22Rv1 (cell line): ENCODE data around the gene PDAP1.

Experiments
- H3K27ac ChIP-seq: fragments of 450-650 bp; 2 replicates; pipeline ENCODE4 v1.5.1; 2017
- CTCF ChIP-seq: fragments of 450-650 bp; IDR thresholded peaks from 2 replicates; pipeline ENCODE4 v1.5.1; 2017; ENCODE audit warnings: mild to moderate bottlenecking
- ZFX ChIP-seq: fragments of 450-650 bp; IDR thresholded peaks from 2 replicates; pipeline ENCODE4 v1.6.1; 2017; ENCODE audit warnings: antibody characterized with exemption, borderline replicate concordance

PDAP1 gene

GRCh38 chr7:99451936-99452335, 43.5 kb upstream of the PDAP1 start:
- TF ChIP-seq ZFX (no peak), CTCF (no peak)

DNA sequence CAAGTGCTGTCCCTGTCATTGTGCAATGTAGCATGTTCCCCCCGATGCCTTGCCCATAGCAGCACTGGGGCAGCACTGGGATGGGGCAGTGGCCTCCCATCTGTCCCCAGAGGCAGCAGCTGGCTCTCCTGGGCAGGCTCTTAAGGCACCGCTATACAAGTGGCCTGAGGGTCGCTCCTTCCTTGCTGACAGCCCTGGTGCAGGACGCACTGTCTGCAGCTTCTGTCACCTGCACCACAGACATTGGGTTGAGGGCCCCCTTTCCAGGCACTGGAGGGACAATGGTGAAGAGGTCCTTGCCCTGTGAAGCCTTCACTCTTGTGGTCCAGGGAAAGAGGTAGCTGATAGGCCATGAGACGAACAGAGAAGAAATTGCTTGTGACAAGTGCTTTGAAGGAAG, 40.9 kb upstream of the PDAP1 start:
- TF ChIP-seq CTCF (no peak), ZFX (no peak)
- no peak overlapping the region; the same call in 1 of the 2 replicates for H3K27ac ChIP-seq

More at GRCh38 chr7:99451936-99452335, 43.5 kb upstream of the PDAP1 start:
- H3K27ac ChIP-seq: peak overlapping the region; percentile 98

DNA sequence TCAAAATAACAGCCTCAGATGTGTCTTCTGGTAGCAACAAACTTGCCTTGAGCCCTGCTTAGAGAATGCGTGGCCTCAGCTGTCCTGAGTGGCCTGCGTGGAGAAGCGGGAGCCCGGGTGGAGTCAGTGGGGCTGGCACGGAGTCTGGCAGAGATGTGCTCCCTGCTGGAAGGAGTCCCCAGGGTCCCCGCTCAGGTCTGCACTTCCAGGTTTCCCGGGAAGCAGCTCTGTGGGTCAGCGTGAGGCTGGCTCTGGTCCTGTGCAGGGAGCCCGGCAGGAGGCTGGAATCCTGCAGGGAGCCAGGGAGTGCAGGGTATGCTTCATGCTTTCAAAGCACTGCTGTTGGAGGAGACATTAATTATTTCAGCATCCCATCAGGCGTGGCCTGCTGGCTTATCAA, 40.5 kb upstream of the PDAP1 start:
- H3K27ac ChIP-seq: no peak overlapping the region
- TF ChIP-seq ZFX: no peak
- no peak for TF ChIP-seq CTCF

GRCh38 chr7:99447943-99448342, 39.5 kb upstream of the PDAP1 start:
- TF ChIP-seq ZFX (no peak), CTCF (peak; percentile 75)
- H3K27ac ChIP-seq: no peak overlapping the region

- H3K27ac ChIP-seq: peak overlapping the region; percentile 22; the same call in 1 of the 2 replicates
- TF ChIP-seq CTCF (no peak), ZFX (no peak)
These were observed 37.7 kb upstream of the PDAP1 start for GRCh38 chr7:99446096-99446495.

DNA sequence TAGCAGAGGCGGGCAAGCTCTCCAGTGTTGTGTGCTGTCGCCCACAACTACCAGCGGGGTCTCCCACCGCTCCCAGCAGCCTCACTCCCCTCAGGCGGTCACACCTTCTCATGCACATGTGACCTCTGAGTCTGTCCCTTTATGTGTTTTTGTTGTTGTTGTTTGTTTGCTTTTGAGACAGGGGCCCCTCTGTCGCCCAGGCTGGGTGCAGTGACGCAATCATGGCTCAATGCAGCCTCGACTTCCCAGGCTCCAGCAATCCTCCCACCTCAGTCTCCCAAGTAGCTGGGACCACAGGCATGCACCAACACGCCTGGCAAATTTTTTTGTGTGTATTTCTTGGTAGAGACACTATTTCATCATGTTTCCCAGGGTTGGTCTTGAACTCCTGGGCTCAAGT, 31.8 kb upstream of the PDAP1 start:
- TF ChIP-seq CTCF: no peak
- TF ChIP-seq ZFX: no peak
- H3K27ac ChIP-seq: peak overlapping the region; percentile 99

DNA sequence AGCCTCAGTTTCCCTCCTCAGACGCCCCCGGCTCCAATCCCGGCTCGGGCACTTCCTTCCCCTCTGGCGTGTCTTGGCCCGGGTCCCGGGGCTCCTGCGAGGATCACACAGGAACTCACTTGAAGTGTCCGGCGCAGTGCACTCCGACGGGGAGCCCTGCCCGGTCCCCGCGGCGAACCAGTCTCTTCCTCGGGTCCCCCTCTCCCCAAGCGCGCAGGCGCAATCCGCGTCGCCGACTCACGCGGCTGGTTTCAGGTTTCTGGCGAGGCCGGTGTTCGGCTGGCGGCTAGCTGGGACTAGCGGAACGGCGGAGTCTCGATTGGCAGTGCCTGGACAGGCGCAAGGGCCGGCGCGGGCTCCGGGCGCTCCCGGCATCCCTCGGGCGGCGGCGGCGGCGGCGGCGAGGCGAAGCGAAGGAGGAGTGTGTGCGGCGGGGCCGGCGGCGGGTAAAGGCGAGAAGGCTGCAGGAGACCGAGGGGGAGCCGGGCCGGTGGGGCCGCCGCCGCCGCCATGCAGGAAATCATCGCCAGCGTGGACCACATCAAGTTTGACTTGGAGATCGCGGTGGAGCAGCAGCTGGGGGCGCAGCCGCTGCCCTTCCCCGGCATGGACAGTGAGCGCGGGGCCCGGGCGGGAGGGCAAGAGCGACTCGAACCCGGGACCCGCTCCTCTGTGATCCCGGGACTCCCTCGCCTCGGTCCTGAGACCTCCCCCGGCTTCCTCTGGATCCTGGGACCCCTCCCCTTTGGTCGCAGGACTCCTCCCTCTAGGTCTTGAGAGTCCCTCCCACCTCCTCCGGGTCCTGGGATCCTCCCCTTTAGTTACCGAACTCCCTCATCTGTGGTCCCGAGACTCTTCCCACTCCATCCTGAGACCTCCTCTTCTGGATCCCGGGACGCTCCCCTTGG, 30.4 kb upstream of the PDAP1 start, which contains the start of the genes CPSF4 and PTCD1:
TSS of gene CPSF4 (plus strand) at position 371 of the 908 bp plus-strand sequence. CDS start at position 511, 140 bp downstream.
TSS of gene PTCD1 (minus strand) at position 226 of the 908 bp plus-strand sequence. CDS start 3,556 bp downstream, outside the sequence.
- TF ChIP-seq CTCF (no peak), ZFX (no peak)
- H3K27ac ChIP-seq: peak within 1 kb of the TSS; percentile 99
